ENCODE results near the gene AGER. TPM values are rescaled to one million over a fixed set of nuclear protein-coding genes. Genes with fewer than 3 reads are reported as not detected.

Gene AGER
- total RNA-seq, 4 donors from 2014 or later = 4.0 to 12.7 (median 5.8) TPM

- Histone ChIP-seq H3K27ac (peak overlapping the region; percentile 87 to 97 (median 92)), H3K4me3 (peak overlapping the region; percentile 50 to 80 (median 73)), H3K27me3 (no peaks in the 10 kb centered on the region), H3K9me3 (no peaks in the 10 kb centered on the region), H3K4me1 (peaks cover 4 to 65% (median 28%) of the 10 kb centered on the region in 4 donors), H3K36me3 (peaks cover 0 to 33% (median 0%) of the 10 kb centered on the region in 3 donors)
- TF ChIP-seq POLR2A (IDR thresholded peaks at IDR 0.05) = no peak
- no peak for TF ChIP-seq CTCF (IDR thresholded peaks at IDR 0.05)
- no peak for TF ChIP-seq EP300 (IDR thresholded peaks at IDR 0.05)
- 8 to 16% methylated on average over 35 of the region's 35 CpGs for WGBS, 2 donors
- no peak for DNase-seq (ENCODE audit: low spot score in 2 of 2)
Observed at GRCh38 chr6:32152769-32153563, 31.1 kb downstream of the AGER start.

- peaks cover 4 to 65% (median 28%) of the 10 kb centered on the region in 4 donors for H3K4me1 ChIP-seq
- no peak for DNase-seq (ENCODE audit: low spot score in 2 of 2)
- no peak for TF ChIP-seq POLR2A (IDR thresholded peaks at IDR 0.05)
- no peak for TF ChIP-seq CTCF (IDR thresholded peaks at IDR 0.05)
- TF ChIP-seq EP300 (IDR thresholded peaks at IDR 0.05) = no peak
- peak within 1 kb of the TSS; percentile 87 to 97 (median 92) for H3K27ac ChIP-seq
- WGBS, 2 donors = 5 to 13% methylated on average over 19 to 20 of the region's 24 CpGs
- peak within 1 kb of the TSS; percentile 50 to 80 (median 73) for H3K4me3 ChIP-seq
- peaks cover 0 to 25% (median 0%) of the 10 kb centered on the region in 3 donors for H3K36me3 ChIP-seq
- no peaks in the 10 kb centered on the region for H3K9me3 ChIP-seq
- no peaks in the 10 kb centered on the region for H3K27me3 ChIP-seq
Observed at GRCh38 chr6:32151863-32152768, 31.9 kb downstream of the AGER start, which contains the start of gene PRRT1. TSS of gene PRRT1 (minus strand) at chr6:32151939. CDS start at chr6:32151827, 112 bp downstream.

- peaks cover 0 to 17% (median 0%) of the 10 kb centered on the region in 3 donors for H3K36me3 ChIP-seq
- H3K27me3 ChIP-seq = no peaks in the 10 kb centered on the region
- TF ChIP-seq EP300 (IDR thresholded peaks at IDR 0.05) = no peak
- TF ChIP-seq CTCF (IDR thresholded peaks at IDR 0.05) = no peak
- no peak for TF ChIP-seq POLR2A (IDR thresholded peaks at IDR 0.05)
- no peak for DNase-seq (ENCODE audit: low spot score in 2 of 2)
- no peaks in the 10 kb centered on the region for H3K9me3 ChIP-seq
- peaks cover 4 to 57% (median 28%) of the 10 kb centered on the region in 4 donors for H3K4me1 ChIP-seq
- peak overlapping the region; percentile 24 to 76 (median 42) for H3K4me3 ChIP-seq
- H3K27ac ChIP-seq = peak overlapping the region; percentile 15 to 97 (median 92)
- WGBS, 2 donors = 22 to 35% methylated on average over 8 of the region's 8 CpGs
Observed at GRCh38 chr6:32151181-32151862, 32.7 kb downstream of the AGER start.

- Histone ChIP-seq H3K27me3 (no peaks in the 10 kb centered on the region), H3K27ac (peak overlapping the region in 3 of 4 donors; percentile 42 to 97 (median 46)), H3K4me3 (peak overlapping the region; percentile 6 to 76 (median 32)), H3K4me1 (peaks cover 4 to 47% (median 20%) of the 10 kb centered on the region in 4 donors), H3K9me3 (no peaks in the 10 kb centered on the region), H3K36me3 (peaks cover 0 to 10% (median 0%) of the 10 kb centered on the region in 3 donors)
- no peak for DNase-seq (ENCODE audit: low spot score in 2 of 2)
- TF ChIP-seq POLR2A (IDR thresholded peaks at IDR 0.05) = no peak
- no peak for TF ChIP-seq CTCF (IDR thresholded peaks at IDR 0.05)
- TF ChIP-seq EP300 (IDR thresholded peaks at IDR 0.05) = no peak
- WGBS, 2 donors = 38 to 43% methylated on average over 47 to 54 of the region's 55 CpGs
Observed at GRCh38 chr6:32149932-32150870, 33.9 kb downstream of the AGER start.
